Hepatocyte (in vitro differentiated cells): Measurements from ENCODE around the gene PSME4. TPM values are rescaled to one million over a fixed set of nuclear protein-coding genes. Genes with fewer than 3 reads are reported as not detected.

Experiments used
- DNase-seq: peaks from one replicate; pipeline ENCODE4 v3.0.0-alpha.2; 2016; ENCODE audit warnings: low spot score
- H2AFZ ChIP-seq: fragments of 200-600 bp; sonication (generic); 2 replicates; pipeline ENCODE4 v1.6.0; 2016; ENCODE audit warnings: antibody characterized with exemption, mild to moderate bottlenecking
- H3K27ac ChIP-seq: fragments of 200-600 bp; sonication (generic); 2 replicates; pipeline ENCODE4 v1.5.1; 2016; ENCODE audit warnings: mild to moderate bottlenecking
- H3K27me3 ChIP-seq: fragments of 200-600 bp; sonication (generic); 2 replicates; pipeline ENCODE4 v1.6.1; 2016
- H3K36me3 ChIP-seq: fragments of 200-600 bp; sonication (generic); replicated peaks from 2 replicates; pipeline ENCODE4 v1.5.1; 2016; ENCODE audit warnings: low read depth; ENCODE audit not compliant: insufficient read depth
- H3K4me1 ChIP-seq: fragments of 200-600 bp; sonication (generic); 2 replicates; pipeline ENCODE4 v1.5.1; 2016; ENCODE audit warnings: mild to moderate bottlenecking, moderate library complexity; ENCODE audit not compliant: insufficient read depth
- H3K4me2 ChIP-seq: fragments of 200-600 bp; sonication (generic); 2 replicates; pipeline ENCODE4 v1.6.0; 2016
- H3K4me3 ChIP-seq: fragments of 200-600 bp; sonication (generic); 2 replicates; pipeline ENCODE4 v1.5.1; 2016; ENCODE audit warnings: mild to moderate bottlenecking
- H3K79me2 ChIP-seq: fragments of 200-600 bp; sonication (generic); 2 replicates; pipeline ENCODE4 v1.6.0; 2017; ENCODE audit warnings: mild to moderate bottlenecking
- H3K9me2 ChIP-seq: fragments of 200-600 bp; sonication (generic); replicated peaks from 2 replicates; pipeline ENCODE4 v1.6.0; 2017; ENCODE audit warnings: mild to moderate bottlenecking; ENCODE audit not compliant: insufficient read depth
- H3K9me3 ChIP-seq: fragments of 200-600 bp; sonication (generic); 2 replicates; pipeline ENCODE4 v1.5.1; 2016; ENCODE audit warnings: low read depth, mild to moderate bottlenecking
- H4K20me1 ChIP-seq: fragments of 200-600 bp; sonication (generic); 2 replicates; pipeline ENCODE4 v1.6.0; 2016; ENCODE audit warnings: mild to moderate bottlenecking; ENCODE audit not compliant: insufficient read depth, poor library complexity, severe bottlenecking
- EZH2 ChIP-seq: fragments of 200-600 bp; sonication (generic); IDR thresholded peaks from 2 replicates; pipeline ENCODE4 v1.6.1; 2016; ENCODE audit warnings: antibody characterized with exemption, mild to moderate bottlenecking, borderline replicate concordance
- EZH2phosphoT487 ChIP-seq: fragments of 200-600 bp; sonication (generic); IDR thresholded peaks from one replicate; pipeline ENCODE4 v1.6.1; 2018; ENCODE audit warnings: antibody characterized with exemption, mild to moderate bottlenecking, low read depth, moderate library complexity; ENCODE audit not compliant: unreplicated experiment, severe bottlenecking
- WGBS: methylation state at CpG from one replicate; pipeline ENCODE4 v1.1.6; 2016; ENCODE audit warnings: low lambda C conversion rate; ENCODE audit errors: missing lambda C conversion rate; 5-methylcytosine and 5-hydroxymethylcytosine counted together
- polyA plus RNA-seq: library from polyadenylated mRNA; unstranded; fragments of >200 nt; fragmentation: Nextera tagmentation; extraction: Ambion mirVana; gene quantifications from 2 replicates; pipeline ENCODE4 v1.2.1, GENCODE V29; 2016
- total RNA-seq: library from RNA; depleted of rRNA; stranded (reverse); fragments of >200 nt; gene quantifications from 2 replicates; pipeline ENCODE4 v1.2.3, GENCODE V29; 2014
- TF ChIP-seq, protein P1 (sequence below): fragments of 200-600 bp; sonication (generic); IDR thresholded peaks from 2 replicates; pipeline ENCODE4 v1.5.1; 2016; ENCODE audit warnings: antibody characterized with exemption, mild to moderate bottlenecking; ENCODE audit not compliant: poor library complexity

Gene PSME4
- total and polyA plus RNA-seq, 2 experiments from 2014 or later, result 12.7 to 53.1 TPM

DNA sequence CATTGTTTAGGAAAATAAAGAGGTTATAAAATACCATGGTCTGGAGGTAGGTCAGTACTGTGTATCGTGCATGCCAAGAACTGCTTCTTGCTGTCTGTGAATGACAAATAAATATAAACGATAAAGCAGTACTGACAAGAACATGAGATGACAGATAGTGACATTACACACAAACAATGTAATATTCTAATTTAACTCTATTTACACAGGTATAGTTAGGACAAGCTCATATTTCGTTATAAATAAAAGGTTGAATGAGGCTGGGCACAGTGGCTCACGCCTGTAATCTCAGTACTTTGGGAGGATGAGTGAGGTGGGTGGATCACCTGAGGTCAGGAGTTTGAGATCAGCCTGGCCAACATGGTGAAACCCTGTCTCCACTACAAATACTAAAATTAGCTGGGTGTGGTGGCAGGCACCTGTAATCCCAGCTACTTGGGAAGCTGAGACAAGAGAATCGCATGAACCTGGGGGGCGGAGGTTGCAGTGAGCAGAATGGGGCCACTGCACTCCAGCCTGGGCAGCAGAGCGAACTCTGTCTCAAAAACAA lies 96.3 kb downstream of the PSME4 start:
- H3K79me2 ChIP-seq, result no peaks in the 10 kb centered on the region
- WGBS, result 95% methylated on average over 7 of the region's 7 CpGs
- no peaks in the 10 kb centered on the region for H4K20me1 ChIP-seq
- H3K9me3 ChIP-seq, result no peaks in the 10 kb centered on the region
- DNase-seq, result no peak
- TF ChIP-seq, protein P1, sequence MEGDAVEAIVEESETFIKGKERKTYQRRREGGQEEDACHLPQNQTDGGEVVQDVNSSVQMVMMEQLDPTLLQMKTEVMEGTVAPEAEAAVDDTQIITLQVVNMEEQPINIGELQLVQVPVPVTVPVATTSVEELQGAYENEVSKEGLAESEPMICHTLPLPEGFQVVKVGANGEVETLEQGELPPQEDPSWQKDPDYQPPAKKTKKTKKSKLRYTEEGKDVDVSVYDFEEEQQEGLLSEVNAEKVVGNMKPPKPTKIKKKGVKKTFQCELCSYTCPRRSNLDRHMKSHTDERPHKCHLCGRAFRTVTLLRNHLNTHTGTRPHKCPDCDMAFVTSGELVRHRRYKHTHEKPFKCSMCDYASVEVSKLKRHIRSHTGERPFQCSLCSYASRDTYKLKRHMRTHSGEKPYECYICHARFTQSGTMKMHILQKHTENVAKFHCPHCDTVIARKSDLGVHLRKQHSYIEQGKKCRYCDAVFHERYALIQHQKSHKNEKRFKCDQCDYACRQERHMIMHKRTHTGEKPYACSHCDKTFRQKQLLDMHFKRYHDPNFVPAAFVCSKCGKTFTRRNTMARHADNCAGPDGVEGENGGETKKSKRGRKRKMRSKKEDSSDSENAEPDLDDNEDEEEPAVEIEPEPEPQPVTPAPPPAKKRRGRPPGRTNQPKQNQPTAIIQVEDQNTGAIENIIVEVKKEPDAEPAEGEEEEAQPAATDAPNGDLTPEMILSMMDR, result no peak
- TF ChIP-seq EZH2 (no peak), EZH2phosphoT487 (no peak)
- H3K27me3 ChIP-seq, result no peaks in the 10 kb centered on the region
- H3K9me2 ChIP-seq, result no peaks in the 10 kb centered on the region
- peaks cover 5% of the 10 kb centered on the region for H3K36me3 ChIP-seq
- H2AFZ ChIP-seq, result no peak overlapping the region
- no peak overlapping the region for H3K27ac ChIP-seq
- H3K4me1 ChIP-seq, result no peaks in the 10 kb centered on the region
- H3K4me3 ChIP-seq, result no peak overlapping the region
- H3K4me2 ChIP-seq, result no peak overlapping the region

DNA sequence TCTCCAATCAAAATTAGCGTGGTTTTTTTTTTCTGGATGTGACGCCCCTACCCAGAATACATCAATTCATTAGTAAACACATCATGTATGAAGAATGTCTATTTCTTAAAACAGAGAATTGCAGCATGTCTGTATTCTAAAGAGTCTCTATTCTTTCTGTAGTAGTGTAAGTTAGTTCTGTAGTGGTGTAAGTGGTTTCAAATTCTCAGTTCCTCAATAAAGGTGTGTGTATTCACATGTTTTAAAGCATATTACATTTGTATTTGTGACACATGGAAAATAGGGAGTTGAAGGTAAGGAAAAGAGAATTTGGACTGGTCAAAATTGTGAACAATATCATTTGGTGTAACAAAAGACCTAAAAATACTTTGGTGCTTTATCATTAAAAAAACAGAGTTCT lies 103.0 kb downstream of the PSME4 start:
- H3K27ac ChIP-seq, result no peak overlapping the region
- H3K27me3 ChIP-seq, result no peaks in the 10 kb centered on the region
- no peak overlapping the region for H3K4me3 ChIP-seq
- no peak for DNase-seq
- 100% methylated on average over 2 of the region's 2 CpGs for WGBS
- no peaks in the 10 kb centered on the region for H3K9me3 ChIP-seq
- H4K20me1 ChIP-seq, result no peaks in the 10 kb centered on the region
- H3K4me2 ChIP-seq, result no peak overlapping the region
- H3K4me1 ChIP-seq, result no peaks in the 10 kb centered on the region
- H3K36me3 ChIP-seq, result no peaks in the 10 kb centered on the region
- TF ChIP-seq EZH2phosphoT487, result no peak
- TF ChIP-seq, protein P1, result no peak
- no peak for TF ChIP-seq EZH2
- no peaks in the 10 kb centered on the region for H3K79me2 ChIP-seq
- no peaks in the 10 kb centered on the region for H3K9me2 ChIP-seq
- H2AFZ ChIP-seq, result no peak overlapping the region

DNA sequence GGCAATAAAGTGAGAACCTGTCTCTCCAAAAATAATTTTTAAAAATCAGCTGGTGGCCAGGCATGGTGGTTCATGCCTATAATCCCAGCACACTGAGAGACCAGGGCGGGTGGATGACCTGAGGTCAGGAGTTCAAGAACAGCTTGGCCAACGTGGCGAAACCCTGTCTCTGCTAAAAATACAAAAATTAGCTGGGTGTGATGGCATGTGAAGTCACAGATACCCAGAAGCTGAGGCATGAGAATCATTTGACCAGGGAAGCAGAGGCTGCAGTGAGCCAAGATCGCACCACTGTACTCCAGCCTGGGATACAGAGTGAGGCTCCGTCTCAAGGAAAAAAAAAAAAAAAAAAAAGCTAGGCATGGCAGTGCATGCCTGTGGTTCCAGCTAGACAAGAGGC lies 103.6 kb downstream of the PSME4 start:
- Histone ChIP-seq H3K79me2 (no peaks in the 10 kb centered on the region), H3K36me3 (no peaks in the 10 kb centered on the region), H3K4me1 (no peaks in the 10 kb centered on the region), H4K20me1 (no peaks in the 10 kb centered on the region), H3K27ac (no peak overlapping the region), H3K4me3 (no peak overlapping the region), H3K9me2 (no peaks in the 10 kb centered on the region), H3K27me3 (no peaks in the 10 kb centered on the region), H3K4me2 (no peak overlapping the region), H3K9me3 (no peaks in the 10 kb centered on the region), H2AFZ (no peak overlapping the region)
- DNase-seq, result no peak
- 96% methylated on average over 5 of the region's 5 CpGs for WGBS
- TF ChIP-seq, protein P1, result no peak
- no peak for TF ChIP-seq EZH2
- TF ChIP-seq EZH2phosphoT487, result no peak
